Astrocyte of the spinal cord (primary cell): ENCODE results near the gene ZBED1.
"Not testable (repeated sequence)": the region's sequence is repeated elsewhere in the genome, so short reads cannot be mapped to it uniquely, and the experiment has no call there.

Experiments
- DNase-seq: peaks from one replicate; pipeline ENCODE4 v3.0.0; 2011; ENCODE audit warnings: low read depth, low spot score
- H3K4me3 ChIP-seq: 2 replicates; pipeline ENCODE4 v1.5.1; 2011; ENCODE audit warnings: low read depth, mild to moderate bottlenecking, low read length, moderate library complexity
- CTCF ChIP-seq: IDR thresholded peaks from 2 replicates; pipeline ENCODE4 v1.5.1; 2012; ENCODE audit warnings: low read depth, mild to moderate bottlenecking, low read length, inconsistent platforms
- in situ Hi-C: cut with HindIII; loops from 2 replicates; pipeline ENCODE4 v1.10.0; 2017; ENCODE audit warnings: low sequenced_read_pairs

Gene ZBED1

GRCh38 chrX:2474280-2474962, 26.4 kb downstream of the ZBED1 start:
- TF ChIP-seq CTCF: no peak
- DNase-seq: no peak
- in situ Hi-C loops: no loop called here
- no peak overlapping the region for H3K4me3 ChIP-seq

- H3K4me3 ChIP-seq, DNase-seq, in situ Hi-C loops: not testable (repeated sequence)
These were observed 27.7 kb downstream of the ZBED1 start for GRCh38 chrX:2473064-2473463.

GRCh38 chrX:2471641-2472040, 29.1 kb downstream of the ZBED1 start:
- no peak for DNase-seq
- in situ Hi-C loops: no loop called here
- H3K4me3 ChIP-seq: no peak overlapping the region
- no peak for TF ChIP-seq CTCF

- in situ Hi-C loops, DNase-seq, H3K4me3 ChIP-seq: not testable (repeated sequence)
These were observed 29.6 kb downstream of the ZBED1 start for GRCh38 chrX:2471126-2471525.

GRCh38 chrX:2469852-2470251, 30.9 kb downstream of the ZBED1 start:
- DNase-seq, H3K4me3 ChIP-seq, in situ Hi-C loops: not testable (repeated sequence)

- DNase-seq: no peak
- H3K4me3 ChIP-seq: no peak overlapping the region
- TF ChIP-seq CTCF: no peak
- in situ Hi-C loops: no loop called here
These were observed 31.5 kb downstream of the ZBED1 start for GRCh38 chrX:2469196-2469685.

- no peak for DNase-seq
- TF ChIP-seq CTCF: no peak
- no peak overlapping the region for H3K4me3 ChIP-seq
- in situ Hi-C loops: no loop called here
These were observed 32.2 kb downstream of the ZBED1 start for GRCh38 chrX:2468261-2469195.

GRCh38 chrX:2466876-2467656, 33.7 kb downstream of the ZBED1 start:
- in situ Hi-C loops: no loop called here
- no peak for DNase-seq
- no peak for TF ChIP-seq CTCF

More at GRCh38 chrX:2466876-2467656, 33.7 kb downstream of the ZBED1 start:
- no peak overlapping the region for H3K4me3 ChIP-seq
